ENCODE results near the gene B3GALNT1. TPM values are rescaled to one million over a fixed set of nuclear protein-coding genes. Genes with fewer than 3 reads are reported as not detected.

B3GALNT1 gene
- total RNA-seq, 1 donor = 17.7 TPM

- no peak for TF ChIP-seq CTCF (IDR thresholded peaks at IDR 0.05; ENCODE audit: insufficient read depth, low read depth, low read length)
- H3K4me3 ChIP-seq (ENCODE audit: low read depth, low read length) = no peak overlapping the region
- no peak for DNase-seq (ENCODE audit: low read depth)
Observed at GRCh38 chr3:161083131-161083530, 22.0 kb downstream of the B3GALNT1 start.

GRCh38 chr3:161082063-161082462 lies 23.1 kb downstream of the B3GALNT1 start:
- no peak for TF ChIP-seq CTCF (IDR thresholded peaks at IDR 0.05; ENCODE audit: insufficient read depth, low read depth, low read length)
- H3K4me3 ChIP-seq (ENCODE audit: low read depth, low read length) = no peak overlapping the region
- DNase-seq (ENCODE audit: low read depth) = no peak

GRCh38 chr3:161081633-161082032 lies 23.5 kb downstream of the B3GALNT1 start:
- TF ChIP-seq CTCF (IDR thresholded peaks at IDR 0.05; ENCODE audit: insufficient read depth, low read depth, low read length) = no peak
- no peak overlapping the region for H3K4me3 ChIP-seq (ENCODE audit: low read depth, low read length)
- peak; percentile 22 for DNase-seq (ENCODE audit: low read depth)

- no peak overlapping the region for H3K4me3 ChIP-seq (ENCODE audit: low read depth, low read length)
- DNase-seq (ENCODE audit: low read depth) = no peak
- no peak for TF ChIP-seq CTCF (IDR thresholded peaks at IDR 0.05; ENCODE audit: insufficient read depth, low read depth, low read length)
Observed at GRCh38 chr3:161073181-161073580, 32.0 kb downstream of the B3GALNT1 start.

GRCh38 chr3:161072751-161073150 lies 32.4 kb downstream of the B3GALNT1 start:
- DNase-seq (ENCODE audit: low read depth) = no peak
- TF ChIP-seq CTCF (IDR thresholded peaks at IDR 0.05; ENCODE audit: insufficient read depth, low read depth, low read length) = no peak
- H3K4me3 ChIP-seq (ENCODE audit: low read depth, low read length) = no peak overlapping the region

- no peak for TF ChIP-seq CTCF (IDR thresholded peaks at IDR 0.05; ENCODE audit: insufficient read depth, low read depth, low read length)
- no peak for DNase-seq (ENCODE audit: low read depth)
- no peak overlapping the region for H3K4me3 ChIP-seq (ENCODE audit: low read depth, low read length)
Observed at GRCh38 chr3:161072211-161072621, 32.9 kb downstream of the B3GALNT1 start.

GRCh38 chr3:161070980-161071663 lies 34.0 kb downstream of the B3GALNT1 start:
- no peak overlapping the region for H3K4me3 ChIP-seq (ENCODE audit: low read depth, low read length)
- no peak for TF ChIP-seq CTCF (IDR thresholded peaks at IDR 0.05; ENCODE audit: insufficient read depth, low read depth, low read length)
- DNase-seq (ENCODE audit: low read depth) = no peak
